ENCODE results near the gene SERHL2. TPM values are rescaled to one million over a fixed set of nuclear protein-coding genes. Genes with fewer than 3 reads are reported as not detected.
A peak's percentile ranks its signal among the peaks of the same experiment; 100 is the strongest.

The SERHL2 gene
- total and polyA plus RNA-seq, 2 experiments from 2014 or later: 1.5 to 2.1 TPM

GRCh38 chr22:42619261-42620063 is 65.7 kb downstream of the SERHL2 start:
- Mint-ChIP-seq H3K27me3 (ENCODE audit: insufficient read depth, low read depth, poor library complexity) (peaks cover 35% of the 10 kb centered on the region), H3K27ac (no peak overlapping the region), H3K4me1 (peaks cover 22% of the 10 kb centered on the region), H3K9me3 (no peaks in the 10 kb centered on the region; the same call in 2 of the 3 replicates), H3K4me3 (no peak overlapping the region), H3K36me3 (ENCODE audit: low read depth) (no peaks in the 10 kb centered on the region; the same call in 2 of the 3 replicates)
- Histone ChIP-seq H4K20me1 (replicated peaks; ENCODE audit: insufficient read depth) (peaks cover 8% of the 10 kb centered on the region; the same call in 1 of the 2 replicates), H3K9me2 (ENCODE audit: insufficient read depth) (no peaks in the 10 kb centered on the region), H3F3A (replicated peaks; ENCODE audit: low read depth) (peaks cover 5% of the 10 kb centered on the region; the same call in 1 of the 2 replicates), H3K27me3 (ENCODE audit: insufficient read depth) (no peaks in the 10 kb centered on the region), H3K79me2 (replicated peaks; ENCODE audit: insufficient read depth) (no peaks in the 10 kb centered on the region), H3K4me3 (no peak overlapping the region), H3K4me2 (no peak overlapping the region), H2AFZ (no peak overlapping the region), H3K36me3 (ENCODE audit: insufficient read depth) (no peaks in the 10 kb centered on the region), H3K4me1 (ENCODE audit: insufficient read depth) (0 out of 2 replicates have a peak, but pooled peaks cover 4% of the 10 kb centered on the region), H3K27ac (ENCODE audit: low read depth) (no peak overlapping the region)
- ATAC-seq: no peak
- no peak for TF ChIP-seq POLR2AphosphoS5 (IDR thresholded peaks at IDR 0.05; ENCODE audit: low read depth)
- TF ChIP-seq, protein P1, sequence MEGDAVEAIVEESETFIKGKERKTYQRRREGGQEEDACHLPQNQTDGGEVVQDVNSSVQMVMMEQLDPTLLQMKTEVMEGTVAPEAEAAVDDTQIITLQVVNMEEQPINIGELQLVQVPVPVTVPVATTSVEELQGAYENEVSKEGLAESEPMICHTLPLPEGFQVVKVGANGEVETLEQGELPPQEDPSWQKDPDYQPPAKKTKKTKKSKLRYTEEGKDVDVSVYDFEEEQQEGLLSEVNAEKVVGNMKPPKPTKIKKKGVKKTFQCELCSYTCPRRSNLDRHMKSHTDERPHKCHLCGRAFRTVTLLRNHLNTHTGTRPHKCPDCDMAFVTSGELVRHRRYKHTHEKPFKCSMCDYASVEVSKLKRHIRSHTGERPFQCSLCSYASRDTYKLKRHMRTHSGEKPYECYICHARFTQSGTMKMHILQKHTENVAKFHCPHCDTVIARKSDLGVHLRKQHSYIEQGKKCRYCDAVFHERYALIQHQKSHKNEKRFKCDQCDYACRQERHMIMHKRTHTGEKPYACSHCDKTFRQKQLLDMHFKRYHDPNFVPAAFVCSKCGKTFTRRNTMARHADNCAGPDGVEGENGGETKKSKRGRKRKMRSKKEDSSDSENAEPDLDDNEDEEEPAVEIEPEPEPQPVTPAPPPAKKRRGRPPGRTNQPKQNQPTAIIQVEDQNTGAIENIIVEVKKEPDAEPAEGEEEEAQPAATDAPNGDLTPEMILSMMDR (conservative IDR thresholded peaks at IDR 0.05; ENCODE audit: low read depth in 2 of 2): peak in 1 of 2 experiments; percentile 40; a peak in 2 of 4 replicates
- no peak for DNase-seq (ENCODE audit: low spot score)

DNA sequence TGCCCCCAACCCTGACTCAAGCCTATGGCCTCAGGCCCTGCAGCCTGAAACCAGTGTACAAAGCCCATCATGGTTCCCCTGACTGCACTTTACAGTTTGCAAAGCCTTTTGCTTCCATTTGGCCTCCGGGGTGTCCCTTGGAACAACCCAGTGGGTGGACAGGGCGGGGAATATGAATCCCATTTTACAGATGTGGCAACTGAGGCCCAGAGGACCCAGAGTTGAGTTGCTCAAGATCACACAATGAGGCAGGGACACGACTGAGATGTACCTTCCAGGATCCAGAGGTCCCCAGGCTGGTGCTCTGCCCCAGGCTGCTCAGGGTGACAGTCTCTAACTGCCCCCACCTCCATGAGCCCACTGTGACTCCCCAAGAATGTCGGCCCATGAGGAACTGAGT is 66.3 kb downstream of the SERHL2 start:
- Mint-ChIP-seq H3K27me3 (ENCODE audit: insufficient read depth, low read depth, poor library complexity) (peaks cover 31% of the 10 kb centered on the region), H3K36me3 (ENCODE audit: low read depth) (no peaks in the 10 kb centered on the region; the same call in 2 of the 3 replicates), H3K9me3 (no peaks in the 10 kb centered on the region), H3K4me1 (peaks cover 22% of the 10 kb centered on the region), H3K4me3 (no peak overlapping the region), H3K27ac (no peak overlapping the region)
- H3K4me3 ChIP-seq: no peak overlapping the region
- 0 out of 2 replicates have a peak, but pooled peaks cover 4% of the 10 kb centered on the region for H3K4me1 ChIP-seq (ENCODE audit: insufficient read depth)
- peaks cover 8% of the 10 kb centered on the region; the same call in 1 of the 2 replicates for H4K20me1 ChIP-seq (replicated peaks; ENCODE audit: insufficient read depth)
- H3K4me2 ChIP-seq: no peak overlapping the region
- no peak for ATAC-seq
- no peaks in the 10 kb centered on the region; the same call in 1 of the 2 replicates for H3K36me3 ChIP-seq (ENCODE audit: insufficient read depth)
- H2AFZ ChIP-seq: no peak overlapping the region
- H3K27ac ChIP-seq (ENCODE audit: low read depth): no peak overlapping the region
- peaks cover 5% of the 10 kb centered on the region; the same call in 1 of the 2 replicates for H3F3A ChIP-seq (replicated peaks; ENCODE audit: low read depth)
- no peak for DNase-seq (ENCODE audit: low spot score)
- H3K27me3 ChIP-seq (ENCODE audit: insufficient read depth): no peaks in the 10 kb centered on the region
- no peaks in the 10 kb centered on the region for H3K79me2 ChIP-seq (replicated peaks; ENCODE audit: insufficient read depth)
- H3K9me2 ChIP-seq (ENCODE audit: insufficient read depth): no peaks in the 10 kb centered on the region
- TF ChIP-seq, protein P1 (conservative IDR thresholded peaks at IDR 0.05; ENCODE audit: low read depth in 2 of 2): no peak
- no peak for TF ChIP-seq CREB1 (CRISPR knock-in tag; IDR thresholded peaks at IDR 0.05; ENCODE audit: low read depth)
- TF ChIP-seq ZNF331 (CRISPR knock-in tag; IDR thresholded peaks at IDR 0.05; ENCODE audit: low read depth): no peak
- no peak for TF ChIP-seq REST (IDR thresholded peaks at IDR 0.05; ENCODE audit: unreplicated experiment)
- TF ChIP-seq STAT1 (IDR thresholded peaks at IDR 0.05; ENCODE audit: unreplicated experiment): no peak

All from GM23338 (cell line).